Keratinocyte (primary cell): ENCODE measurements around the gene ITPR1. TPM values are rescaled to one million over a fixed set of nuclear protein-coding genes. Genes with fewer than 3 reads are reported as not detected.

Experiments used
- DNase-seq: peaks from one replicate; pipeline ENCODE4 v3.0.0-alpha.2; 2011; ENCODE audit warnings: low read depth, missing footprints, low spot score
- FAIRE-seq: peaks from 2 replicates; lab custom pipeline; 2011; peaks lifted over from hg19 to GRCh38; lab: Jason Lieb, UNC
- H2AFZ ChIP-seq: 2 replicates; pipeline ENCODE4 v1.6.0; 2012; ENCODE audit warnings: low read length, control low read depth, inconsistent platforms; ENCODE audit not compliant: control insufficient read depth
- H3K27ac ChIP-seq: 2 replicates; pipeline ENCODE4 v1.5.1; 2011; ENCODE audit warnings: low read length; ENCODE audit not compliant: control insufficient read depth, insufficient read depth
- H3K27me3 ChIP-seq: 3 replicates; pipeline ENCODE4 v1.6.0; 2011; ENCODE audit warnings: low read length; ENCODE audit not compliant: control insufficient read depth, insufficient read depth; ENCODE audit errors: extremely low read depth
- H3K36me3 ChIP-seq, 2 experiments: 2 replicates in 1 of 2; 3 replicates in 1 of 2; pipeline ENCODE4 v1.5.1; 2011; ENCODE audit warnings: low read length in 2 of 2, mild to moderate bottlenecking in 1 of 2; ENCODE audit not compliant: control insufficient read depth in 2 of 2, insufficient read depth in 2 of 2; ENCODE audit errors: extremely low read depth in 1 of 2
- H3K4me1 ChIP-seq: 3 replicates; pipeline ENCODE4 v1.5.1; 2011; ENCODE audit warnings: low read length; ENCODE audit not compliant: control insufficient read depth, insufficient read depth; ENCODE audit errors: extremely low read depth
- H3K4me2 ChIP-seq: 3 replicates; pipeline ENCODE4 v1.6.0; 2011; ENCODE audit warnings: low read depth, low read length; ENCODE audit not compliant: control insufficient read depth, insufficient read depth; ENCODE audit errors: extremely low read depth
- H3K4me3 ChIP-seq, 3 experiments: fragments of 200-600 bp in 1 of 3; sonication (generic) in 1 of 3; 2 replicates in 2 of 3; 3 replicates in 1 of 3; pipeline ENCODE4 v1.5.1; 2011 to 2016; ENCODE audit warnings: low read length in 3 of 3, mild to moderate bottlenecking in 3 of 3, control low read depth in 2 of 3, inconsistent platforms in 1 of 3, low read depth in 1 of 3, mixed read lengths in 1 of 3, mixed run types in 1 of 3, moderate library complexity in 1 of 3; ENCODE audit not compliant: control insufficient read depth in 2 of 3, insufficient read depth in 2 of 3; ENCODE audit errors: extremely low read depth in 1 of 3
- H3K79me2 ChIP-seq: 2 replicates; pipeline ENCODE4 v1.6.0; 2012; ENCODE audit warnings: low read length; ENCODE audit not compliant: control insufficient read depth, insufficient read depth
- H3K9ac ChIP-seq: 3 replicates; pipeline ENCODE4 v1.6.0; 2011; ENCODE audit warnings: low read length; ENCODE audit not compliant: control insufficient read depth, insufficient read depth; ENCODE audit errors: extremely low read depth
- H3K9me1 ChIP-seq: 3 replicates; pipeline ENCODE4 v1.6.0; 2011; ENCODE audit warnings: low read length; ENCODE audit not compliant: control insufficient read depth, insufficient read depth; ENCODE audit errors: extremely low read depth
- H3K9me3 ChIP-seq: 2 replicates; pipeline ENCODE4 v1.5.1; 2012; ENCODE audit warnings: low read depth, low read length; ENCODE audit not compliant: control insufficient read depth
- H4K20me1 ChIP-seq: 3 replicates; pipeline ENCODE4 v1.6.0; 2011; ENCODE audit warnings: low read length; ENCODE audit not compliant: control insufficient read depth, insufficient read depth; ENCODE audit errors: extremely low read depth
- CTCF ChIP-seq, 3 experiments: IDR thresholded peaks in 1 of 3; conservative IDR thresholded peaks in 1 of 3; optimal IDR thresholded peaks in 1 of 3; 2 replicates in 2 of 3; 3 replicates in 1 of 3; pipeline versions ENCODE3 to v1.5.1; 2011; ENCODE audit warnings: low read length in 3 of 3, mild to moderate bottlenecking in 3 of 3, moderate library complexity in 2 of 3, control low read depth in 1 of 3, inconsistent platforms in 1 of 3; ENCODE audit not compliant: insufficient read depth in 2 of 3; ENCODE audit errors: extremely low read depth in 1 of 3
- EZH2 ChIP-seq: IDR thresholded peaks from one replicate; pipeline ENCODE4 v1.6.1; 2012; ENCODE audit warnings: inconsistent platforms, mild to moderate bottlenecking, low read length, moderate library complexity
- dilution Hi-C: fragments of 300-500 bp; cut with MboI; formaldehyde crosslinking; loops from one replicate; pipeline ENCODE4 v1.7.0; 2020; ENCODE audit warnings: low sequenced_read_pairs; ENCODE audit not compliant: extremely low pct_ligation_motif_present
- polyA plus RNA-seq, 5 experiments: library from polyadenylated mRNA; depleted of rRNA in 3 of 5; stranded (reverse) in 3 of 5; stranded (forward) in 1 of 5; unstranded in 1 of 5; fragments of >200 nt; gene quantifications; 1 replicate in 1 of 5; 2 replicates in 3 of 5; 3 replicates in 1 of 5; pipeline versions ENCODE4 v1.2.1 to v1.2.3, GENCODE V29; 2011 to 2012; ENCODE audit warnings: missing spikeins in 2 of 5, low read depth in 1 of 5, low replicate concordance in 1 of 5

ITPR1 gene
- polyA plus RNA-seq, 1 donor (not counting 4 experiments of a cell fraction or from before 2014, with no cell fraction given) = 3.5 TPM

DNA sequence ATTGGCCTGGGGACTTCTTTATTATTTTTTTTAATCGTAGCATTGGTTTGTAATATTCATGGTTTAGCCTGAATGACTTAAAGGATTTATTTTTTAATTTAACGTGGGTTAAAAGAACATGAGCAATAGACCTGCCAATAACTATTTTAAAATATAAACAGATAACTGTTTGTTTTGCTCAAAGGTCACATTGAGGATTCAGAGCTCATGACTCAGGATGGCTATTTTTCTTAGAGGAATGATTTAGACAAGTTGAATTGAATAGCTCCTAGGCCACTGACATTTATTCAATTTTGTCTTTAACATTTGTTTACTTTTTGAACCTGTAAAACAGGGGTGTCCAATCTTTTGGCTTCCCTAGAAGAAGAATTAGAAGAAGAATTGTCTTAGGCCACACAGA, 68.5 kb downstream of the ITPR1 start:
- DNase-seq = no peak
- TF ChIP-seq EZH2 = no peak
- TF ChIP-seq CTCF (optimal IDR thresholded peaks at IDR 0.05 in 1 of 3, IDR thresholded peaks at IDR 0.05 in 1 of 3, conservative IDR thresholded peaks at IDR 0.05 in 1 of 3; ENCODE audit: extremely low read depth in 1 of 3, insufficient read depth in 2 of 3, low read length in 3 of 3) = no peak

DNA sequence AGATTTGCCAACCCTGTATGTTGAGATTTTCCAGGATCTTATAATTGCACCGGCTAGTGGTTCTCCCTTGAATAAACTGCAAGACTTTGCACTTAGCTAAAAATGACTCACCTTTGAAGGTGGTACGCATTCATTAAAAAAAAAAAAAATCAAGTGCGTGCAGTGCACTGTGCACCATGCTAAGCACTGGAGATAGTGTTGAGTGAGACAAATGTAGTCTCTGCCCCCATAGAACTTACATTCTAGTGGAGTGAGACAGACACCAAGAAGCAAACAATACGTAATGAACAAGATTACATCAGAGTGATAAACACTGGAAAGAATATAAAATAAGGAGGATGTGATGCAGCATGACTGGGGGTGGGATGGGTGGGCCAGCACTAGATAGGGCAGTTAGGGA, 69.4 kb downstream of the ITPR1 start:
- Histone ChIP-seq H3K4me1 (no peaks in the 10 kb centered on the region), H4K20me1 (no peaks in the 10 kb centered on the region), H3K27ac (no peak overlapping the region), H3K9me1 (no peaks in the 10 kb centered on the region), H3K79me2 (no peaks in the 10 kb centered on the region), H3K4me3 (no peak overlapping the region), H3K4me2 (no peak overlapping the region), H3K36me3 (no peaks in the 10 kb centered on the region), H3K9me3 (no peaks in the 10 kb centered on the region), H3K9ac (no peak overlapping the region), H2AFZ (no peak overlapping the region), H3K27me3 (no peaks in the 10 kb centered on the region)
- FAIRE-seq (no peak), DNase-seq (no peak)
- TF ChIP-seq CTCF (optimal IDR thresholded peaks at IDR 0.05 in 1 of 3, IDR thresholded peaks at IDR 0.05 in 1 of 3, conservative IDR thresholded peaks at IDR 0.05 in 1 of 3; ENCODE audit: extremely low read depth in 1 of 3, insufficient read depth in 2 of 3, low read length in 3 of 3) = no peak
- TF ChIP-seq EZH2 = no peak
- dilution Hi-C loops = no loop called here

More for the DNA sequence above, 68.5 kb downstream of the ITPR1 start:
- Histone ChIP-seq H4K20me1 (no peaks in the 10 kb centered on the region), H3K9me3 (no peaks in the 10 kb centered on the region), H3K4me2 (no peak overlapping the region), H3K27ac (no peak overlapping the region), H3K79me2 (no peaks in the 10 kb centered on the region), H3K27me3 (no peaks in the 10 kb centered on the region), H3K4me1 (no peaks in the 10 kb centered on the region), H3K9ac (no peak overlapping the region), H2AFZ (no peak overlapping the region), H3K36me3 (no peaks in the 10 kb centered on the region), H3K9me1 (no peaks in the 10 kb centered on the region), H3K4me3 (no peak overlapping the region)
- FAIRE-seq = no peak
- dilution Hi-C loops = no loop called here
